Activated B cell treated with CpG ODN at 0.5 μM for 24 hours (primary cell): ENCODE results near the gene EFCC1. TPM values are rescaled to one million over a fixed set of nuclear protein-coding genes. Genes with fewer than 3 reads are reported as not detected.

Experiments used
- ATAC-seq: fragments of 200-7000 bp; cut with Tn5 transposase; one replicate; pipeline ENCODE4 v1.10.0; 2021; ENCODE audit warnings: low read depth, mild to moderate bottlenecking, moderate library complexity
- CTCF ChIA-PET: fragments of 350-600 bp; sonication (Branson Sonifier 250); formaldehyde crosslinking; loops from one replicate; lab custom pipeline; 2021; ENCODE audit warnings: antibody characterized with exemption; lab: Charles Lee
- POLR2A ChIA-PET: fragments of 350-600 bp; sonication (Branson Sonifier 250); formaldehyde crosslinking; loops from one replicate; lab custom pipeline; 2021; ENCODE audit warnings: antibody characterized with exemption; lab: Charles Lee
- DNase-seq: peaks from one replicate; pipeline ENCODE4 v3.0.0; 2022
- H3K27ac Mint-ChIP-seq: one replicate; pipeline ENCODE4 v1.8.0; 2020; ENCODE audit warnings: mixed read lengths
- H3K27me3 Mint-ChIP-seq: one replicate; pipeline ENCODE4 v1.8.0; 2021; ENCODE audit warnings: mixed read lengths
- H3K36me3 Mint-ChIP-seq: one replicate; pipeline ENCODE4 v1.8.0; 2021; ENCODE audit warnings: low read depth, mixed read lengths
- H3K4me1 Mint-ChIP-seq: one replicate; pipeline ENCODE4 v1.8.0; 2021; ENCODE audit warnings: mixed read lengths
- H3K4me3 Mint-ChIP-seq: one replicate; pipeline ENCODE4 v1.8.0; 2020; ENCODE audit warnings: mild to moderate bottlenecking, mixed read lengths
- H3K9me3 Mint-ChIP-seq: one replicate; pipeline ENCODE4 v1.8.0; 2020; ENCODE audit warnings: mixed read lengths
- intact Hi-C: fragments of 100-400 bp; cut with micrococcal nuclease; formaldehyde crosslinking; loops from one replicate; pipeline ENCODE4 v1.15.1; 2024
- total RNA-seq: library from RNA; stranded (reverse); gene quantifications from 2 replicates; pipeline ENCODE4 v1.2.3, GENCODE V29; 2022
- TF ChIP-seq, protein P1 (sequence below): fragments of 200-600 bp; IDR thresholded peaks from one replicate; pipeline ENCODE4 v1.8.0; 2022; ENCODE audit warnings: antibody characterized with exemption, mild to moderate bottlenecking

Gene EFCC1
- total RNA-seq, 1 donor from 2014 or later: not detected

DNA sequence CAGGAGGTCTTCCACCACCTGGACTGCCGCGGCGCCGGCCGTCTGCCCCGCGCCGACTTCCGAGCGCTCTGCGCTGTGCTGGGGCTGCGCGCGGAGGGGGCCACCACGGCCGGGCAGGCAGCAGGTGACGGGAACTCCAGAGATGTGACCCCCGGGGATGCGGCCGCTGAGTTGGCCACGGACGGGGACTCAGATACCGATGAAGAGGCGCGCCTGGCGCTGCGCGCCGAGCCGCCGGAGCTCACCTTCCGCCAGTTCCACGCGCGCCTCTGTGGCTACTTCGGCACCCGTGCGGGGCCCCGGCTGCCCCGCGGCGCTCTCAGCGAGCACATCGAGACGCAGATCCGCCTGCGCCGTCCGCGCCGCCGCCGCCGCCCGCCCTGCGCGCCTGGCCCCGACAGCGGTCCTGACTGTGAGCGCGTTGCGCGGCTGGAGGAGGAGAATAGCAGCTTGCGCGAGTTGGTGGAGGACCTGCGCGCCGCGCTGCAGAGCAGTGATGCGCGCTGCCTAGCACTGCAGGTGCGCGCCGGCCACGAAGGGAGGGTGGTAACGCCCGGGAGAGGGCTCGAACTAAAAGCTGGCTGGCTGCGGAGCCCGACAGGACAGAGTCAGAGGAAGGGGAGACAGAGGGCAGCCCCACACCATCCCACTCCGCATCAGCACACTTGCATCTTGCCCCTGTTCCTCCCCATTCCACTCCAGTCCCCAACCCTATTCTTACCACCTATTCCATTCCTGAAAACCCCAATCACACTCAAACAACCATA lies 885 bp downstream of the EFCC1 start:
- ATAC-seq (peak; percentile 19), DNase-seq (peak; percentile 31)
- intact Hi-C loops: no loop called here
- peak overlapping the region; percentile 28 for H3K4me3 Mint-ChIP-seq
- peaks cover 54% of the 10 kb centered on the region for H3K27me3 Mint-ChIP-seq
- peaks cover 18% of the 10 kb centered on the region for H3K4me1 Mint-ChIP-seq
- H3K36me3 Mint-ChIP-seq: no peaks in the 10 kb centered on the region
- CTCF ChIA-PET: interaction anchor here (1.2 kb wide), 1 partner anchor 14 kb away, joined by 3 read pairs; no protein-coding TSS in a partner anchor
- TF ChIP-seq, protein P1, sequence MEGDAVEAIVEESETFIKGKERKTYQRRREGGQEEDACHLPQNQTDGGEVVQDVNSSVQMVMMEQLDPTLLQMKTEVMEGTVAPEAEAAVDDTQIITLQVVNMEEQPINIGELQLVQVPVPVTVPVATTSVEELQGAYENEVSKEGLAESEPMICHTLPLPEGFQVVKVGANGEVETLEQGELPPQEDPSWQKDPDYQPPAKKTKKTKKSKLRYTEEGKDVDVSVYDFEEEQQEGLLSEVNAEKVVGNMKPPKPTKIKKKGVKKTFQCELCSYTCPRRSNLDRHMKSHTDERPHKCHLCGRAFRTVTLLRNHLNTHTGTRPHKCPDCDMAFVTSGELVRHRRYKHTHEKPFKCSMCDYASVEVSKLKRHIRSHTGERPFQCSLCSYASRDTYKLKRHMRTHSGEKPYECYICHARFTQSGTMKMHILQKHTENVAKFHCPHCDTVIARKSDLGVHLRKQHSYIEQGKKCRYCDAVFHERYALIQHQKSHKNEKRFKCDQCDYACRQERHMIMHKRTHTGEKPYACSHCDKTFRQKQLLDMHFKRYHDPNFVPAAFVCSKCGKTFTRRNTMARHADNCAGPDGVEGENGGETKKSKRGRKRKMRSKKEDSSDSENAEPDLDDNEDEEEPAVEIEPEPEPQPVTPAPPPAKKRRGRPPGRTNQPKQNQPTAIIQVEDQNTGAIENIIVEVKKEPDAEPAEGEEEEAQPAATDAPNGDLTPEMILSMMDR: no peak
- no peak overlapping the region for H3K27ac Mint-ChIP-seq
- no peaks in the 10 kb centered on the region for H3K9me3 Mint-ChIP-seq
- POLR2A ChIA-PET: interaction anchor here (0.9 kb wide), 1 partner anchor 247 kb away, joined by 3 read pairs; the partner anchor contains the start of gene COPG1

DNA sequence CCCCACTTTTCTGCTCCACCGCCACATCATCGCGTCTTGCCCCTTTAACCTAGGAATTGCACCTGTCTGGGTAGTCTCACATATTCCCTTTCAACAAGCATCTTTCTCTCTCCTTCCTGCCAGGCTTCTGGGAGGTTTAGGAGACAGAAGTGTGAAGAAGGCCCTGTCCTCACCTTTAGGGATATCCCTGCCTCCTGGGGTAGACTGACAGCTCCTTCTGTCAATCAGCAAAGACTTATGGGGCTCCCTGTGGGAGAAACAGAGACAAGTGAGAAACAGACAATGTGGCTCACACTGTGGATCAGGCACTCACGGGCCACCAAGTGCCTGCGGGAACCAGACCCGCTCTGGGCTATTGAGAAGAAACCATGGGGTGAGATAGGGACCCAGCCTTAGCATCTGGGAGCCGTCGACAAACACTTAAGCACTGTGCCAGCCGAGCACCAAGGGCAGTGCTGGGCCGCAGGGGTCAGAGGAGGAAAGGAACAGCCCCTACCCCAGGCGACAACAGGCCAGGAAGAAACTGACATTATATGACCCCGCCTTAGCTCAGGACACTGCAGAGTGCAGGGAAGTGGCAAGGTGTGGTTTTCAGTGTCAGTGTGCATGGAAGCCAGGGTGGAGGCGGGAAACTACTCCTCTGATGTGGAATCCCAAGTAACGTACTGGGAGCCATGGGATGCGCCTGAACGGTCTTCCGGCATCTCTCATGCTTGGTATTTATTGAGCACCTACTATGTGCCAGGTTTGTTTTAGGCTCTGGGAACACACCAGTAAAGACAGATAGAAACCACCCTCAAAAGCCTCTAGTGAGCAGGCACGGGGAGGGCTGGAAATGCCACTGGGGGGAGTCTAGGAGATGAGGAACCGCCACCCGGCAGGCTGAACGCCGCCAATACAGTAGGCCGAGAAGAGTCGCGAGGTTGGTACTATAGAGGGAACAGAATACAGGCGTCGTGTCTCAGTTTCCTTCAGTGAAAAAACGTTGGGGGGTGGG lies 1.8 kb downstream of the EFCC1 start:
- no peak for ATAC-seq
- ChIA-PET POLR2A (interaction anchor here (0.6 to 1.9 kb wide), 4 partner anchors 9 to 247 kb away, joined by 3 to 10 read pairs (median 6); partner anchors contain the start of genes CFAP92 and COPG1), CTCF (interaction anchor here (1.1 to 1.4 kb wide), 5 partner anchors 13 to 243 kb away, joined by 3 to 6 read pairs (median 5); no protein-coding TSS in a partner anchor)
- Mint-ChIP-seq H3K4me1 (peaks cover 18% of the 10 kb centered on the region), H3K27me3 (peaks cover 51% of the 10 kb centered on the region), H3K9me3 (no peaks in the 10 kb centered on the region), H3K27ac (peak overlapping the region; percentile 50), H3K4me3 (peak overlapping the region; percentile 44), H3K36me3 (no peaks in the 10 kb centered on the region)
- intact Hi-C loops: no loop called here
- no peak for DNase-seq
- TF ChIP-seq, protein P1: no peak

DNA sequence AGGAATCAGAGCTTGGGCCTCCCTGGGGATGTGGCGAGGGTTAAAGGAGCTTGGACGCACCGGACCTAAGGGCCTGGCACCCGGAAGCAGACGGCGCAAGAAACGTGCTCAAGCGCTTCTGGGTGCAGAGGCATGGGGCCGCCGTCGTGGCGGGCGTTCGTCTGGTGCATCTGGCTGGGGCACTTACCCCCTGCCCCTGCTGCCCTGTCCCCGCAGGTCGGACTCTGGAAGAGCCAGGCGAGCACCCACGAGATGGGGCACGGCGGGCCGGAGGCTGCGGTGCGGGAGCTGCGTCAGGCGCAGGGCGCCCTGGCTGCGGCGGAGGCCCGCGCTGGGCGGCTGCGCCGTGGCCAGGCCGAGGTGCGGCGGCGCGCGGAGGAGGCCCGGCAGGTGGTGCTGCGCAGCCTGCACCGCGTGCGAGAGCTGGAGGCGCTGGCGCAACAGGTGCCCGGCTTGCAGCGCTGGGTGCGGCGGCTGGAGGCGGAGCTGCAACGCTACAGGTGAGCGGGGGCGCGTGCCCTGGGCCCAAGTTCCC lies 2.5 kb downstream of the EFCC1 start:
- Mint-ChIP-seq H3K9me3 (no peaks in the 10 kb centered on the region), H3K4me1 (peaks cover 18% of the 10 kb centered on the region), H3K27ac (no peak overlapping the region), H3K27me3 (peaks cover 45% of the 10 kb centered on the region), H3K36me3 (no peaks in the 10 kb centered on the region), H3K4me3 (peak overlapping the region; percentile 44)
- TF ChIP-seq, protein P1: no peak
- ATAC-seq (peak; percentile 80), DNase-seq (peak; percentile 34)
- intact Hi-C loops: no loop called here
- CTCF ChIA-PET: interaction anchor here (1.1 to 1.4 kb wide), 5 partner anchors 13 to 242 kb away, joined by 3 to 6 read pairs (median 5); no protein-coding TSS in a partner anchor
- POLR2A ChIA-PET: interaction anchor here (1.0 to 1.9 kb wide), 2 partner anchors 10 to 13 kb away, joined by 4 to 10 read pairs; partner anchors contain the start of gene CFAP92

DNA sequence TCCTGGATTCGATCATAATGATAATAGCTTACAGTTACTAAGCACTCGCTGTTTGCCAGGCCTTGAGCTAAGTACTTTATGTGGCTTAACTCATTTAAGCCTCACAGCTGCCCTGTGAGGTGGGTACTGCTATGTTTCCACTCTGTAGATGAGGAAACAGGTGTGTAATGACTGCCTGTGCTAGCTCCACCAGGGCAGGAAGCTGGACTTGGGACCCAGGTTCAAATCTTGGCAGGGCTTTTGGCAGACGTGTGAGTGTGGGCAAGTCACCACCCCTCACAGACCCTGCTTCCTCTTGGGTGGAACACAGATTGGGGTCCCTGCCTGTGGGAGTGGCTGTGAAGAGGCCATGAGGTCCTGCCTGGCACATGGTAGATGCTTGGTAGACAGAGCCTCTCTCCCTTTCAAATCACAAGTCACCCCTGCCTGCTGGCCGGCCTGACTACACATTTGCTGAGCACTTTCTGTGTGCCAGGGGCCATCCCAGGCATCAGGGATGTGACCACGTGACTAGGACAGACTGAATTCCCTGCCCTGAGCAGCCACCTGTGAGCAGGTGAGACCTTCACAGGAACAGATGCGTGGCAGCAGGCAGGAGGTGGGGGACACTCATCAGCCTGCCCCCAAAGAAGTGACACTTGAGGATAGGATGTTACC lies 3.7 kb downstream of the EFCC1 start:
- Mint-ChIP-seq H3K4me1 (peaks cover 18% of the 10 kb centered on the region), H3K9me3 (no peaks in the 10 kb centered on the region), H3K27me3 (peaks cover 39% of the 10 kb centered on the region), H3K36me3 (no peaks in the 10 kb centered on the region), H3K27ac (no peak overlapping the region), H3K4me3 (no peak overlapping the region)
- TF ChIP-seq, protein P1: no peak
- DNase-seq (no peak), ATAC-seq (no peak)
- CTCF ChIA-PET: interaction anchor here (1.2 to 1.4 kb wide), 4 partner anchors 12 to 241 kb away, joined by 3 to 6 read pairs (median 4); no protein-coding TSS in a partner anchor
- intact Hi-C loops: loop anchor here (1.0 kb wide), 1 partner anchor 12 kb away; no protein-coding TSS in a partner anchor
- POLR2A ChIA-PET: interaction anchor here (0.6 to 1.8 kb wide), 4 partner anchors 8 to 582 kb away, joined by 4 to 13 read pairs (median 9); no protein-coding TSS in a partner anchor
